ENCODE data around the gene TGIF2. TPM values are rescaled to one million over a fixed set of nuclear protein-coding genes. Genes with fewer than 3 reads are reported as not detected.

The TGIF2 gene
- total and polyA plus RNA-seq, 2 of the 13 experiments (the other 11 are each of a cell fraction or from before 2014, with no cell fraction given) = 41.3 to 53.9 TPM

DNA sequence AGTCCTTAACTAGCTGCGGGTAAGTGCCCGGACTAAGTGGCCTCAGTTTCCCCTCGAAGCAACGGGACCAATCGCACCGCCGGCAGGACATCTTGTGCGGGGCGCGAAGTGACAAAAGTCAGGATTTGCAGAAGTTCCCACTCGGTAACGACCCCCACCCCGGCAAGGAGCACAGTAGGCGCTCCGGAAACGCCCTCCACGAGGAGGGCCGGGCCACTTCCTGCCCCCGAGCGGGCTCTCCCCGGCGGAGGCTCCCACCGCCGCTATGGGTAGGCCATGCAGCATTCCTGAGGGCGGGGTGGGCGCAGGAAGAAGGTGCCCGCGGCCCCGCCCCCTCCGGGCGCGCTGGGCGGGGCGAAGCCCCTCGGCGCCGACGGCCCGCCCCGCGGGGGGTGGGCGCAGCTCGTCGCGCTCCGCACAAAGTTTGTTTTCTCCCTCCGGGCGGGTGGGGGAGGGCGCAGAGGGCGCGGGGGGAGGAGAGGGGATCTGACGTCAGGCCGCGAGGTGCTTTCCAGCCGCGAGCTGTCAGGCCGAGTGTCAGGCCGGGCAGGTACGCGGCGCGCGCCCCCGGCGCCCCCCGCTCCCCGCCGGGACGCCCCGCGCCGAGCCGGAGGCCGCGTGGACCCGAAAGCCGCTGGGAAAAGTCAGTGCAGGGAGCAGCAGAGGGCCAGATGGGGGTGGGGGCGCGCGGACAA is at the start of gene TGIF2 (continued):
- no peak for TF ChIP-seq ZSCAN29 (CRISPR knock-in tag; conservative IDR thresholded peaks at IDR 0.05)
- peak; percentile 45; the same call in 1 of the 2 replicates for TF ChIP-seq KLF9 (CRISPR knock-in tag; IDR thresholded peaks at IDR 0.05; ENCODE audit: low read depth)
- TF ChIP-seq ZNF24 (IDR thresholded peaks at IDR 0.05) = no peak
- peak; percentile 63 for TF ChIP-seq SALL2 (CRISPR knock-in tag; IDR thresholded peaks at IDR 0.05)
- TF ChIP-seq, protein P1, sequence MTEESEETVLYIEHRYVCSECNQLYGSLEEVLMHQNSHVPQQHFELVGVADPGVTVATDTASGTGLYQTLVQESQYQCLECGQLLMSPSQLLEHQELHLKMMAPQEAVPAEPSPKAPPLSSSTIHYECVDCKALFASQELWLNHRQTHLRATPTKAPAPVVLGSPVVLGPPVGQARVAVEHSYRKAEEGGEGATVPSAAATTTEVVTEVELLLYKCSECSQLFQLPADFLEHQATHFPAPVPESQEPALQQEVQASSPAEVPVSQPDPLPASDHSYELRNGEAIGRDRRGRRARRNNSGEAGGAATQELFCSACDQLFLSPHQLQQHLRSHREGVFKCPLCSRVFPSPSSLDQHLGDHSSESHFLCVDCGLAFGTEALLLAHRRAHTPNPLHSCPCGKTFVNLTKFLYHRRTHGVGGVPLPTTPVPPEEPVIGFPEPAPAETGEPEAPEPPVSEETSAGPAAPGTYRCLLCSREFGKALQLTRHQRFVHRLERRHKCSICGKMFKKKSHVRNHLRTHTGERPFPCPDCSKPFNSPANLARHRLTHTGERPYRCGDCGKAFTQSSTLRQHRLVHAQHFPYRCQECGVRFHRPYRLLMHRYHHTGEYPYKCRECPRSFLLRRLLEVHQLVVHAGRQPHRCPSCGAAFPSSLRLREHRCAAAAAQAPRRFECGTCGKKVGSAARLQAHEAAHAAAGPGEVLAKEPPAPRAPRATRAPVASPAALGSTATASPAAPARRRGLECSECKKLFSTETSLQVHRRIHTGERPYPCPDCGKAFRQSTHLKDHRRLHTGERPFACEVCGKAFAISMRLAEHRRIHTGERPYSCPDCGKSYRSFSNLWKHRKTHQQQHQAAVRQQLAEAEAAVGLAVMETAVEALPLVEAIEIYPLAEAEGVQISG (CRISPR knock-in tag; IDR thresholded peaks at IDR 0.05) = peak; percentile 83
- TF ChIP-seq WIZ (CRISPR knock-in tag; IDR thresholded peaks at IDR 0.05) = peak; percentile 81; the same call in 1 of the 2 replicates
- no peak for TF ChIP-seq ZNF260 (CRISPR knock-in tag; IDR thresholded peaks at IDR 0.05; ENCODE audit: borderline replicate concordance, low read depth)
- no peak for TF ChIP-seq MTF2 (CRISPR knock-in tag; IDR thresholded peaks at IDR 0.05; ENCODE audit: borderline replicate concordance)
- TF ChIP-seq HNRNPK (IDR thresholded peaks at IDR 0.05; ENCODE audit: low read depth, low read length, poor library complexity, severe bottlenecking) = no peak
- TF ChIP-seq GTF2F1 (IDR thresholded peaks at IDR 0.05; ENCODE audit: low read length) = no peak
- TF ChIP-seq HMGXB4 (CRISPR knock-in tag; IDR thresholded peaks at IDR 0.05; ENCODE audit: borderline replicate concordance in 1 of 2, low read depth in 1 of 2) = peak in 1 of 2 experiments; percentile 76; a peak in 3 of 4 replicates
- TF ChIP-seq ZNF253 (CRISPR knock-in tag; IDR thresholded peaks at IDR 0.05; ENCODE audit: borderline replicate concordance) = no peak
- peak; percentile 64; the same call in 1 of the 2 replicates for TF ChIP-seq ZHX2 (IDR thresholded peaks at IDR 0.05; ENCODE audit: low read depth)
- TF ChIP-seq ZHX2 (CRISPR knock-in tag; IDR thresholded peaks at IDR 0.05; ENCODE audit: borderline replicate concordance) = no peak; the same call in 1 of the 2 replicates
- peak; percentile 95 for TF ChIP-seq ELF3 (CRISPR knock-in tag; IDR thresholded peaks at IDR 0.05)
- TF ChIP-seq, protein P2, sequence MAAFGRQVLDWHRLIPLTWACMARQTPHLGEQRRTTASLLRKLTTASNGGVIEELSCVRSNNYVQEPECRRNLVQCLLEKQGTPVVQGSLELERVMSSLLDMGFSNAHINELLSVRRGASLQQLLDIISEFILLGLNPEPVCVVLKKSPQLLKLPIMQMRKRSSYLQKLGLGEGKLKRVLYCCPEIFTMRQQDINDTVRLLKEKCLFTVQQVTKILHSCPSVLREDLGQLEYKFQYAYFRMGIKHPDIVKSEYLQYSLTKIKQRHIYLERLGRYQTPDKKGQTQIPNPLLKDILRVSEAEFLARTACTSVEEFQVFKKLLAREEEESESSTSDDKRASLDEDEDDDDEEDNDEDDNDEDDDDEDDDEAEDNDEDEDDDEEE (CRISPR knock-in tag; IDR thresholded peaks at IDR 0.05) = peak; percentile 94; the same call in 1 of the 2 replicates
- TF ChIP-seq ZNF776 (CRISPR knock-in tag; IDR thresholded peaks at IDR 0.05) = peak; percentile 90; the same call in 1 of the 2 replicates
